SK-N-MC (cell line): ENCODE measurements around the gene CUL9.
A peak's percentile ranks its signal among the peaks of the same experiment; 100 is the strongest.

Experiments used
- DNase-seq: peaks from one replicate; pipeline ENCODE4 v3.0.0-alpha.2; 2011; ENCODE audit warnings: low read depth, low spot score
- H3K27ac ChIP-seq: fragments of 200-600 bp; sonication (generic); 2 replicates; pipeline ENCODE4 v1.5.1; 2016; ENCODE audit warnings: mixed run types
- H3K36me3 ChIP-seq: fragments of 200-600 bp; sonication (generic); 2 replicates; pipeline ENCODE4 v1.6.1; 2017; ENCODE audit warnings: antibody characterized with exemption, low read length, mixed read lengths; ENCODE audit not compliant: insufficient read depth
- H3K4me3 ChIP-seq: fragments of 200-600 bp; sonication (generic); 2 replicates; pipeline ENCODE4 v1.5.1; 2016
- H3K9ac ChIP-seq: fragments of 200-600 bp; sonication (generic); 2 replicates; pipeline ENCODE4 v1.8.0; 2017; ENCODE audit warnings: mixed run types, mixed read lengths; ENCODE audit not compliant: insufficient read length
- H3K9me3 ChIP-seq: fragments of 200-600 bp; sonication (generic); 2 replicates; pipeline ENCODE4 v1.6.1; 2017; ENCODE audit warnings: low read depth, mild to moderate bottlenecking, antibody characterized with exemption, low read length, moderate library complexity, mixed read lengths
- EZH2 ChIP-seq: fragments of 200-600 bp; sonication (generic); IDR thresholded peaks from one replicate; pipeline ENCODE4 v1.6.1; 2017; ENCODE audit warnings: antibody characterized with exemption
- FOXP2 ChIP-seq: optimal IDR thresholded peaks from 2 replicates; pipeline ENCODE3; 2011; ENCODE audit warnings: mild to moderate bottlenecking, moderate library complexity; ENCODE audit not compliant: insufficient read depth; ENCODE audit errors: extremely low read length, control extremely low read depth
- POLR2AphosphoS5 ChIP-seq: IDR thresholded peaks from 2 replicates; pipeline ENCODE4 v1.6.1; 2012; ENCODE audit warnings: mild to moderate bottlenecking, low read depth, low read length, borderline replicate concordance

Gene CUL9

DNA sequence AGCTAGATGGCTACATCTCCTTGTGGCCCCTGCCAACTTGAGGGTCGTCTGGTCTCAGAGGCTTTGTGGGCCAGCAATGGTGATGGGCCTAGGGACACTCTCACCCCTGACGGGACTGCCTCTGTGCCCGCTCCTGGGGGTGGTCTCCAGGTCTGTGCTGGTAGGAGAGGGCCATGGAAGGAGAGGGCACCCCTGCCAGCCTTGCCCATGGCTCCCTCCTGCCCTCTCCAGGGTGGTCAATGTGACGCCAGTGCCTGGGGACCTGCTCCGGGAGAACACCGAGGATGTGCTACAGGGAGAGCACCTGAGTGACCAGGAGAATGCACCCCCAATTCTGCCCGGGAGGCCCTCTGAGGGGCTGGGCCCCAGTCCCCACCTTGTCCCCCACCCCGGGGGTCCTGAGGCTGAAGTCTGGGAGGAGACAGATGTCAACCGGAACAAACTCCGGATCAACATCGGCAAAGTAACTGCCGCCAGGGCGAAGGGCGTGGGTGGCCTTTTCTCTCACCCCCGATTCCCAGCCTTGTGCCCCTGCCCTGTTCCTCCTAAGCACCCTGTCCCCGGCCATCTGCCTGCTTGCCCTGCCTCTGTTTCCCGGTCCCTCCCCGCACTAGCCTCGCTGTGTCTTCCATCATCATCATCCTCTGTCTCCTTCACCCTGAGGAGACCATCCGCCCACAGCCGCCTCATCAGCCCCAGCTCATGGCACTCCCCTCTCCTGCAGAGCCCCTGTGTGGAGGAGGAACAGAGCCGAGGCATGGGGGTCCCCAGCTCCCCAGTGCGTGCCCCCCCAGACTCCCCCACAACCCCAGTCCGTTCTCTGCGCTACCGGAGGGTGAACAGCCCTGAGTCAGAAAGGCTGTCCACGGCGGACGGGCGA is 77.1 kb downstream of the CUL9 start:
- no peak for DNase-seq
- Histone ChIP-seq H3K4me3 (no peak overlapping the region), H3K9me3 (no peaks in the 10 kb centered on the region), H3K36me3 (no peaks in the 10 kb centered on the region), H3K27ac (no peak overlapping the region), H3K9ac (no peak overlapping the region)
- TF ChIP-seq FOXP2 (no peak), POLR2AphosphoS5 (no peak), EZH2 (no peak)

GRCh38 chr6:43260791-43261190 is 78.8 kb downstream of the CUL9 start:
- Histone ChIP-seq H3K9me3 (no peaks in the 10 kb centered on the region), H3K4me3 (no peak overlapping the region), H3K27ac (peak overlapping the region; percentile 36; the same call in 1 of the 2 replicates), H3K36me3 (no peaks in the 10 kb centered on the region), H3K9ac (no peak overlapping the region)
- no peak for TF ChIP-seq EZH2
- no peak for TF ChIP-seq POLR2AphosphoS5
- no peak for TF ChIP-seq FOXP2
- no peak for DNase-seq

DNA sequence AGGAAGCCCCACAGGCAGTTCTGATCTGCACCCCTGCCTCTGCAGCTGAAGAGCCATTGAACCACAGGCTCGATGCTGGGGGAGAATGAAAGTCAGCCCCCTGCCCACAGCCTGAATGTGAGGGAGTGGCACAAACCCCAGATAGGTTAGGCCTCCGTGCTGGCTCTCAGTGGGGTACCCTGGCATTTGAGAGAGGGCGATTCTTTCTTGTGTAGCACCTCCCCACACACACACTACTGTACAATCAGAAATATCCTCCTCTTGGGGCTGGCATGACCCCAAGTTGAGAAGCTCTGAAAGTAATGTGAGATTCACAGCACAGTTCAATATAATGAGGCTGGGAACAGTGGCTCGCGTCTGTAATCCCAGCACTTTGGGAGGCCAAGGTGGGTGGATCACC is 79.2 kb downstream of the CUL9 start:
- TF ChIP-seq EZH2 (no peak), POLR2AphosphoS5 (no peak), FOXP2 (no peak)
- Histone ChIP-seq H3K36me3 (no peaks in the 10 kb centered on the region), H3K27ac (peak overlapping the region; percentile 36; the same call in 1 of the 2 replicates), H3K4me3 (no peak overlapping the region), H3K9ac (no peak overlapping the region), H3K9me3 (no peaks in the 10 kb centered on the region)
- no peak for DNase-seq

DNA sequence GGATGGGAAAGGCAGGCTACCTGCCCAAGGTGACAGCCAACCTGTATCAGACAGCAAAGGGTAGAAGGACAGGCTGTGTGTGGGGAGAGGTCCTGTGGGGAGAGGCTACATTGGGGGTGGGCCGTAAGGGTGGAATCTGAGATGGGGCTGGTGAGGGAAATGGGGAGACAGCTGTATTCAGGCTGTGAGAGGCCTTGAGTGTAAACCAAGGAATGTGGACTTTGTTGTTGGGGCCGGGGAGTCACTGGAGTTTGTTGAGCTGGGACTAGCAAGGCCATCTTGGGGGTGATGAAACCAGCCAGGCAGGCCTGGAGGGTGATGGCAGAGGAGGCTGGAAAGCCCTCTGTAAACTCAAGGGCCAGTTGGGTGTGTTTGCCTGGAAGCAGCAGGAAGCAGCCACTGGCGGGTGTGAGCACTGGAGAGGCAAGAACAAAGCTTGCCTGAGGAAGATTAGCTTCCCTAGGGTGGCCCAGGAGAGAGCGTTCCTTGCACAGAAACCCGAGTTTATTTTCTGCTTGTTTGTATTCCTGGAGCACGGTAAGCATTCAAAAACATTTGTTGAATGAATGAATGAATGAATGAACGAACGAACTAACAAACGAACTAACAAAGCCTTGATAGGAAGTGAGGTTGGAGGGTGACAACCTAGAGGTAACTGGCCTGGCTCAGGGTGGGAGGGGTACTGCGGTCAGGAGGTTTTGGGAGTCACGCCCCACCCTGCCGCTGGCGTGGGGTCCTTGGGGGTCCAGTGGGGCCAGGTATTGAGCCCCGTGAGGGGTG is 80.2 kb downstream of the CUL9 start:
- H3K27ac ChIP-seq: no peak overlapping the region
- TF ChIP-seq FOXP2 (no peak), POLR2AphosphoS5 (no peak), EZH2 (no peak)
- no peaks in the 10 kb centered on the region for H3K36me3 ChIP-seq
- H3K9ac ChIP-seq: no peak overlapping the region
- no peak for DNase-seq
- no peak overlapping the region for H3K4me3 ChIP-seq
- H3K9me3 ChIP-seq: no peaks in the 10 kb centered on the region

DNA sequence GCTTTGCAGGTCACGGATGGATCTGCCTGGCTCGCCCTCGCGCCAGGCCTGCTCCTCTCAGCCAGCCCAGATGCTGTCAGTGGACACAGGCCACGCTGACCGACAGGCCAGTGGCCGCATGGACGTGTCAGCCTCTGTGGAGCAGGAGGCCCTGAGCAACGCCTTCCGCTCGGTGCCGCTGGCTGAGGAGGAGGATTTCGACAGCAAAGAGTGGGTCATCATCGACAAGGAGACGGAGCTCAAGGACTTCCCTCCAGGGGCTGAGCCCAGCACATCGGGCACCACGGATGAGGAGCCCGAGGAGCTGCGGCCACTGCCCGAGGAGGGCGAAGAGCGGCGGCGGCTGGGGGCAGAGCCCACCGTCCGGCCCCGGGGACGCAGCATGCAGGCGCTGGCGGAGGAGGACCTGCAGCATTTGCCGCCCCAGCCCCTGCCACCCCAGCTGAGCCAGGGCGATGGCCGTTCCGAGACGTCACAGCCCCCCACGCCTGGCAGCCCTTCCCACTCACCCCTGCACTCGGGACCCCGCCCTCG is 80.9 kb downstream of the CUL9 start:
- no peaks in the 10 kb centered on the region for H3K9me3 ChIP-seq
- H3K9ac ChIP-seq: no peak overlapping the region
- no peak overlapping the region for H3K4me3 ChIP-seq
- no peaks in the 10 kb centered on the region for H3K36me3 ChIP-seq
- DNase-seq: no peak
- no peak overlapping the region for H3K27ac ChIP-seq
- TF ChIP-seq POLR2AphosphoS5 (no peak), FOXP2 (no peak), EZH2 (no peak)

DNA sequence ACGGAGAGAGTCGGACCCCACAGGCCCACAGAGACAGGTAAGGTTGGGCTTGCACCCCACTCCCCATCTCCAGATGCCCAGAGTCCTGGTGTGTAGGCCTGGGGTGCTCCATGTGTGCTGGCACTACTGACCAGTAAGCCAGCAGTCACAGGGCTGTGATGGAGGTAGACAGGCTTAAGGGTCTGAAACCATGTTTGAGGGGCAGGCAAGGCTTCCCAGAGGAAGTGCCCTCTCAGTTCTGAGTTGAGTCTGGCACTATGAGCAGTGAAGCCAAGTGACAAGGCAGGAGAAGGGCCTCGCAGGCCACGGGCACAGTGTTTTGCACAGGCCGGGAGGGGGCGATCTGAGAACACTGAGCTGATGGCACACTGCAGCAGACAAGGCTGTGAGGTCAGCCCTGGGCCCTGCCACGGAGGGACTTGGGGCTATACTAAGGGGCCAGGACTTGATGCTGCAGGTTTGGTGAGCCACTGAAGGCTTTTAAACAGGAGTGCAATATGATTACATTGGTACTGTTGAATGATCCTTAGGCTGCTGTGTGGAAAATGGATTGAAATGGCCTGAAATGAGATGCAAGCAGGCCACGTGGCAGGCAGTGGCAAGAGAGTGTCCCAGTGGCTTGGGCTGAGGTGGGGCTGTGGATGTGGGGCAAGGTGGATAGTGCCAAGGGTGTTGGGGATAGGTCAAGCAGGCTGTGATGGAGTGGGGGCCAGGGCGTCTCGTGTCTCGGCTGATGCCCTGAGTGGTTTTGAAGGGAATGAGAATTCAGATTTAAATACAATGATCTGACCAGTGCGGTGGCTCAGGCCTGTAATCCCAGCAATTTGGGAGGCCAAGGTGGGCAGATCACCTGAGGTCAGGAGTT is 81.5 kb downstream of the CUL9 start:
- H3K9ac ChIP-seq: no peak overlapping the region
- no peaks in the 10 kb centered on the region for H3K9me3 ChIP-seq
- H3K27ac ChIP-seq: no peak overlapping the region
- H3K36me3 ChIP-seq: no peaks in the 10 kb centered on the region
- TF ChIP-seq FOXP2 (no peak), EZH2 (no peak)
- no peak overlapping the region for H3K4me3 ChIP-seq
- DNase-seq: no peak

GRCh38 chr6:43264599-43265145 is 82.7 kb downstream of the CUL9 start:
- no peak overlapping the region for H3K27ac ChIP-seq
- DNase-seq: no peak
- no peak overlapping the region for H3K4me3 ChIP-seq
- no peak overlapping the region for H3K9ac ChIP-seq
- no peaks in the 10 kb centered on the region for H3K36me3 ChIP-seq
- H3K9me3 ChIP-seq: no peaks in the 10 kb centered on the region
- no peak for TF ChIP-seq FOXP2
- TF ChIP-seq EZH2: no peak
- TF ChIP-seq POLR2AphosphoS5: no peak
